ENCODE measurements around the gene ZBTB32. TPM values are rescaled to one million over a fixed set of nuclear protein-coding genes. Genes with fewer than 3 reads are reported as not detected.

The ZBTB32 gene
- total RNA-seq, 1 donor from 2014 or later: not detected

GRCh38 chr19:35696835-35697234 lies 7.5 kb upstream of the ZBTB32 start:
- no peak for DNase-seq (ENCODE audit: extremely low spot score, unreplicated experiment)
- H3K4me1 Mint-ChIP-seq (ENCODE audit: unreplicated experiment): peaks cover 4% of the 10 kb centered on the region
- no peak for TF ChIP-seq CTCF (conservative IDR thresholded peaks at IDR 0.05)
- no peaks in the 10 kb centered on the region for H3K9me3 Mint-ChIP-seq
- no peaks in the 10 kb centered on the region for H3K27me3 Mint-ChIP-seq
- H3K27ac Mint-ChIP-seq: no peak overlapping the region
- no peak overlapping the region for H3K4me3 Mint-ChIP-seq
- no peaks in the 10 kb centered on the region for H3K36me3 Mint-ChIP-seq

GRCh38 chr19:35702223-35703012 lies 1.9 kb upstream of the ZBTB32 start:
- TF ChIP-seq CTCF (conservative IDR thresholded peaks at IDR 0.05): no peak
- DNase-seq (ENCODE audit: extremely low spot score, unreplicated experiment): peak; percentile 91
- peak overlapping the region; percentile 78 for H3K27ac Mint-ChIP-seq
- H3K4me1 Mint-ChIP-seq (ENCODE audit: unreplicated experiment): peaks cover 5% of the 10 kb centered on the region
- peaks cover 3% of the 10 kb centered on the region for H3K9me3 Mint-ChIP-seq
- H3K36me3 Mint-ChIP-seq: no peaks in the 10 kb centered on the region
- peak overlapping the region; percentile 96 for H3K4me3 Mint-ChIP-seq
- H3K27me3 Mint-ChIP-seq: peaks cover 4% of the 10 kb centered on the region

- DNase-seq (ENCODE audit: extremely low spot score, unreplicated experiment): no peak
Observed at GRCh38 chr19:35703343-35703742, 1.0 kb upstream of the ZBTB32 start.

GRCh38 chr19:35708391-35708790 lies 4.0 kb downstream of the ZBTB32 start:
- Mint-ChIP-seq H3K36me3 (no peaks in the 10 kb centered on the region), H3K9me3 (no peaks in the 10 kb centered on the region), H3K4me3 (no peak overlapping the region), H3K27me3 (no peaks in the 10 kb centered on the region), H3K4me1 (ENCODE audit: unreplicated experiment) (no peaks in the 10 kb centered on the region), H3K27ac (no peak overlapping the region)
- no peak for TF ChIP-seq CTCF (conservative IDR thresholded peaks at IDR 0.05)
- no peak for DNase-seq (ENCODE audit: extremely low spot score, unreplicated experiment)

More at GRCh38 chr19:35703343-35703742, 1.0 kb upstream of the ZBTB32 start:
- Mint-ChIP-seq H3K4me3 (no peak overlapping the region), H3K4me1 (ENCODE audit: unreplicated experiment) (peaks cover 5% of the 10 kb centered on the region), H3K27ac (no peak overlapping the region), H3K27me3 (peaks cover 4% of the 10 kb centered on the region), H3K9me3 (peaks cover 3% of the 10 kb centered on the region), H3K36me3 (no peaks in the 10 kb centered on the region)
- no peak for TF ChIP-seq CTCF (conservative IDR thresholded peaks at IDR 0.05)

- Mint-ChIP-seq H3K4me1 (ENCODE audit: unreplicated experiment) (peaks cover 1% of the 10 kb centered on the region), H3K27me3 (no peaks in the 10 kb centered on the region), H3K4me3 (no peak overlapping the region), H3K27ac (no peak overlapping the region), H3K9me3 (no peaks in the 10 kb centered on the region), H3K36me3 (no peaks in the 10 kb centered on the region)
- no peak for TF ChIP-seq CTCF (conservative IDR thresholded peaks at IDR 0.05)
- no peak for DNase-seq (ENCODE audit: extremely low spot score, unreplicated experiment)
Observed at GRCh38 chr19:35710784-35711723, 6.7 kb downstream of the ZBTB32 start.
